ENCODE measurements around the gene KRT81.

Gene KRT81

GRCh38 chr12:52257074-52257551 lies 34.2 kb downstream of the KRT81 start:
- TF ChIP-seq CTCF (IDR thresholded peaks at IDR 0.05; ENCODE audit: low read depth, low read length): no peak
- H3K4me3 ChIP-seq (ENCODE audit: low read depth, low read length): no peak overlapping the region
- no peak for DNase-seq (ENCODE audit: low read depth, low spot score)
- in situ Hi-C loops (cut with HindIII; ENCODE audit: low sequenced_read_pairs): no loop called here

GRCh38 chr12:52256584-52256935 lies 34.8 kb downstream of the KRT81 start:
- DNase-seq (ENCODE audit: low read depth, low spot score): no peak
- no peak overlapping the region for H3K4me3 ChIP-seq (ENCODE audit: low read depth, low read length)
- no peak for TF ChIP-seq CTCF (IDR thresholded peaks at IDR 0.05; ENCODE audit: low read depth, low read length)
- in situ Hi-C loops (cut with HindIII; ENCODE audit: low sequenced_read_pairs): no loop called here

- no peak overlapping the region for H3K4me3 ChIP-seq (ENCODE audit: low read depth, low read length)
- no peak for DNase-seq (ENCODE audit: low read depth, low spot score)
- TF ChIP-seq CTCF (IDR thresholded peaks at IDR 0.05; ENCODE audit: low read depth, low read length): no peak
- in situ Hi-C loops (cut with HindIII; ENCODE audit: low sequenced_read_pairs): no loop called here
Measured at GRCh38 chr12:52255926-52256583, 35.3 kb downstream of the KRT81 start.

GRCh38 chr12:52254965-52255751 lies 36.2 kb downstream of the KRT81 start:
- in situ Hi-C loops (cut with HindIII; ENCODE audit: low sequenced_read_pairs): no loop called here
- H3K4me3 ChIP-seq (ENCODE audit: low read depth, low read length): no peak overlapping the region
- DNase-seq (ENCODE audit: low read depth, low spot score): no peak
- no peak for TF ChIP-seq CTCF (IDR thresholded peaks at IDR 0.05; ENCODE audit: low read depth, low read length)

- TF ChIP-seq CTCF (IDR thresholded peaks at IDR 0.05; ENCODE audit: low read depth, low read length): no peak
- no peak overlapping the region for H3K4me3 ChIP-seq (ENCODE audit: low read depth, low read length)
- no peak for DNase-seq (ENCODE audit: low read depth, low spot score)
- in situ Hi-C loops (cut with HindIII; ENCODE audit: low sequenced_read_pairs): no loop called here
Measured at GRCh38 chr12:52254180-52254964, 37.0 kb downstream of the KRT81 start.

GRCh38 chr12:52253391-52254179 lies 37.7 kb downstream of the KRT81 start:
- H3K4me3 ChIP-seq (ENCODE audit: low read depth, low read length): no peak overlapping the region
- no peak for TF ChIP-seq CTCF (IDR thresholded peaks at IDR 0.05; ENCODE audit: low read depth, low read length)
- in situ Hi-C loops (cut with HindIII; ENCODE audit: low sequenced_read_pairs): no loop called here
- no peak for DNase-seq (ENCODE audit: low read depth, low spot score)
